ENCODE data around the gene PRR7. TPM values are rescaled to one million over a fixed set of nuclear protein-coding genes. Genes with fewer than 3 reads are reported as not detected.

The PRR7 gene
- total and polyA plus RNA-seq, 2 of the 13 experiments (the other 11 are each of a cell fraction or from before 2014, with no cell fraction given), result 4.8 to 5.0 TPM

DNA sequence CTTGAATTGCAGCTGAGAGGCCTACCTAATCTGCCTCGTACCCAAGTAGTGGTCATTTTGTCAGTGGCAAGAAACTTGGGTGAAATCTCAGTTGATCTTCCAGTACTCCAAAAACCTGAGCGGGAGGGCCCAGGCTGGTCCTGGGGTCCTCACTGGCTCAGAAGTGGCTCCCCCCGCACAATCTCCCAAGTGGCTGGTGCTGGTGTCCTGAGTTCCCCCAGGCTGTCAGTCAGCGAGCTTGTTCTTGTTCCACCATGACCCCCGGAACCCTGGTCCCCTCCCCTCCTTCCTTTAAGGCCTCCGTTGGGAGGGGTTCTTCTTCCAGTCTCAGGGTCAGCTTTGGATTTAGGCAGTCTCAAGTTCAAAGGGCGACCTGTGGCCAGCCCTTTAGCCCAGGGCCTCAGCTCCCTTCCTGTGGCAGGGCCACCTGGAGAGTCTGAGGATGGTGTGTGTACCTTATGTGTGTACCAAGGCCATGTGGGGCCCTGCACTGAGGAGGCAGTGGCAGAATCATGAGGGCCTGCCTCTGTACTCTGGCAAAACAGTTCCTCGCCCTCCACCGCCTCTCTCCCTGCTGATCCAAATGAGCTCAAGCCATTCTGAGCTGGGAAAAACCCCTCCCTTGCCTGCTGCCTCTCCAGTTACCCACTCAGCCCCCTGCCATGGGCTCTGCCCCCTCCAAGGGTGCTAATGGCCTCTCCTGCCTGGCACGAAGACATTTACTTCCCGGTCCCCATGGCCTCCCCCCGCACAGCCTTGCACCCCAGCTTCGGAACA, 31.3 kb downstream of the PRR7 start (continued):
- no peak for TF ChIP-seq NPAS2 (CRISPR knock-in tag; IDR thresholded peaks at IDR 0.05; ENCODE audit: borderline replicate concordance)
- TF ChIP-seq IKZF1 (IDR thresholded peaks at IDR 0.05), result no peak
- 0 out of 2 replicates have a peak, but pooled peaks have one; percentile 14 for TF ChIP-seq NR2F6 (IDR thresholded peaks at IDR 0.05)
- no peak for TF ChIP-seq NR2F6 (CRISPR knock-in tag; IDR thresholded peaks at IDR 0.05)
- TF ChIP-seq, protein P1, sequence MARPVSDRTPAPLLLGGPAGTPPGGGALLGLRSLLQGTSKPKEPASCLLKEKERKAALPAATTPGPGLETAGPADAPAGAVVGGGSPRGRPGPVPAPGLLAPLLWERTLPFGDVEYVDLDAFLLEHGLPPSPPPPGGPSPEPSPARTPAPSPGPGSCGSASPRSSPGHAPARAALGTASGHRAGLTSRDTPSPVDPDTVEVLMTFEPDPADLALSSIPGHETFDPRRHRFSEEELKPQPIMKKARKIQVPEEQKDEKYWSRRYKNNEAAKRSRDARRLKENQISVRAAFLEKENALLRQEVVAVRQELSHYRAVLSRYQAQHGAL (CRISPR knock-in tag; IDR thresholded peaks at IDR 0.05; ENCODE audit: not compliant biosample characterization), result no peak
- no peak for TF ChIP-seq KMT2A (CRISPR knock-in tag; IDR thresholded peaks at IDR 0.05)
- TF ChIP-seq SIX4 (CRISPR knock-in tag; IDR thresholded peaks at IDR 0.05), result no peak
- no peak for TF ChIP-seq RAD21 (CRISPR knock-in tag; IDR thresholded peaks at IDR 0.05)
- TF ChIP-seq FOSL2 (CRISPR knock-in tag; IDR thresholded peaks at IDR 0.05), result 0 out of 2 replicates have a peak, but pooled peaks have one; percentile 15
- no peak for TF ChIP-seq RFX1 (IDR thresholded peaks at IDR 0.05)
- TF ChIP-seq, protein P2, sequence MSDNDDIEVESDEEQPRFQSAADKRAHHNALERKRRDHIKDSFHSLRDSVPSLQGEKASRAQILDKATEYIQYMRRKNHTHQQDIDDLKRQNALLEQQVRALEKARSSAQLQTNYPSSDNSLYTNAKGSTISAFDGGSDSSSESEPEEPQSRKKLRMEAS (IDR thresholded peaks at IDR 0.05), result peak; percentile 48
- no peak for TF ChIP-seq HNF4G (IDR thresholded peaks at IDR 0.05; ENCODE audit: borderline replicate concordance, low read depth, low read length)
- TF ChIP-seq HNF4G (CRISPR knock-in tag; IDR thresholded peaks at IDR 0.05; ENCODE audit: borderline replicate concordance, low read depth), result no peak
- no peak for TF ChIP-seq ZBTB20 (CRISPR knock-in tag; IDR thresholded peaks at IDR 0.05; ENCODE audit: borderline replicate concordance, low read depth)
- TF ChIP-seq, protein P3, sequence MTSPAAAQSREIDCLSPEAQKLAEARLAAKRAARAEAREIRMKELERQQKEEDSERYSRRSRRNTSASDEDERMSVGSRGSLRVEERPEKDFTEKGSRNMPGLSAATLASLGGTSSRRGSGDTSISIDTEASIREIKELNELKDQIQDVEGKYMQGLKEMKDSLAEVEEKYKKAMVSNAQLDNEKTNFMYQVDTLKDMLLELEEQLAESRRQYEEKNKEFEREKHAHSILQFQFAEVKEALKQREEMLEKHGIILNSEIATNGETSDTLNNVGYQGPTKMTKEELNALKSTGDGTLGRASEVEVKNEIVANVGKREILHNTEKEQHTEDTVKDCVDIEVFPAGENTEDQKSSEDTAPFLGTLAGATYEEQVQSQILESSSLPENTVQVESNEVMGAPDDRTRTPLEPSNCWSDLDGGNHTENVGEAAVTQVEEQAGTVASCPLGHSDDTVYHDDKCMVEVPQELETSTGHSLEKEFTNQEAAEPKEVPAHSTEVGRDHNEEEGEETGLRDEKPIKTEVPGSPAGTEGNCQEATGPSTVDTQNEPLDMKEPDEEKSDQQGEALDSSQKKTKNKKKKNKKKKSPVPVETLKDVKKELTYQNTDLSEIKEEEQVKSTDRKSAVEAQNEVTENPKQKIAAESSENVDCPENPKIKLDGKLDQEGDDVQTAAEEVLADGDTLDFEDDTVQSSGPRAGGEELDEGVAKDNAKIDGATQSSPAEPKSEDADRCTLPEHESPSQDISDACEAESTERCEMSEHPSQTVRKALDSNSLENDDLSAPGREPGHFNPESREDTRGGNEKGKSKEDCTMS (CRISPR knock-in tag; conservative IDR thresholded peaks at IDR 0.05), result no peak
- TF ChIP-seq ZNF224 (CRISPR knock-in tag; IDR thresholded peaks at IDR 0.05), result no peak
- TF ChIP-seq MED1 (CRISPR knock-in tag; IDR thresholded peaks at IDR 0.05), result 0 out of 2 replicates have a peak, but pooled peaks have one; percentile 14
- peak; percentile 79 for TF ChIP-seq RARA (CRISPR knock-in tag; IDR thresholded peaks at IDR 0.05)
- no peak for TF ChIP-seq TAF1 (CRISPR knock-in tag; IDR thresholded peaks at IDR 0.05)
- TF ChIP-seq ZNF232 (CRISPR knock-in tag; IDR thresholded peaks at IDR 0.05; ENCODE audit: borderline replicate concordance), result no peak
- 0 out of 2 replicates have a peak, but pooled peaks have one; percentile 3 for TF ChIP-seq ZNF329 (CRISPR knock-in tag; IDR thresholded peaks at IDR 0.05; ENCODE audit: low read depth)
- TF ChIP-seq, protein P4, sequence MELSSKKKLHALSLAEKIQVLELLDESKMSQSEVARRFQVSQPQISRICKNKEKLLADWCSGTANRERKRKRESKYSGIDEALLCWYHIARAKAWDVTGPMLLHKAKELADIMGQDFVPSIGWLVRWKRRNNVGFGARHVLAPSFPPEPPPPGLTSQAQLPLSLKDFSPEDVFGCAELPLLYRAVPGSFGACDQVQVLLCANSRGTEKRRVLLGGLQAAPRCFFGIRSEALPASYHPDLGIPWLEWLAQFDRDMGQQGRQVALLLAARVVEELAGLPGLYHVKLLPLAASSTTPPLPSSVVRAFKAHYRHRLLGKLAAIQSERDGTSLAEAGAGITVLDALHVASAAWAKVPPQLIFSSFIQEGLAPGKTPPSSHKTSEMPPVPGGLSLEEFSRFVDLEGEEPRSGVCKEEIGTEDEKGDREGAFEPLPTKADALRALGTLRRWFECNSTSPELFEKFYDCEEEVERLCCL (CRISPR knock-in tag; IDR thresholded peaks at IDR 0.05; ENCODE audit: borderline replicate concordance), result no peak
- TF ChIP-seq, protein P5, sequence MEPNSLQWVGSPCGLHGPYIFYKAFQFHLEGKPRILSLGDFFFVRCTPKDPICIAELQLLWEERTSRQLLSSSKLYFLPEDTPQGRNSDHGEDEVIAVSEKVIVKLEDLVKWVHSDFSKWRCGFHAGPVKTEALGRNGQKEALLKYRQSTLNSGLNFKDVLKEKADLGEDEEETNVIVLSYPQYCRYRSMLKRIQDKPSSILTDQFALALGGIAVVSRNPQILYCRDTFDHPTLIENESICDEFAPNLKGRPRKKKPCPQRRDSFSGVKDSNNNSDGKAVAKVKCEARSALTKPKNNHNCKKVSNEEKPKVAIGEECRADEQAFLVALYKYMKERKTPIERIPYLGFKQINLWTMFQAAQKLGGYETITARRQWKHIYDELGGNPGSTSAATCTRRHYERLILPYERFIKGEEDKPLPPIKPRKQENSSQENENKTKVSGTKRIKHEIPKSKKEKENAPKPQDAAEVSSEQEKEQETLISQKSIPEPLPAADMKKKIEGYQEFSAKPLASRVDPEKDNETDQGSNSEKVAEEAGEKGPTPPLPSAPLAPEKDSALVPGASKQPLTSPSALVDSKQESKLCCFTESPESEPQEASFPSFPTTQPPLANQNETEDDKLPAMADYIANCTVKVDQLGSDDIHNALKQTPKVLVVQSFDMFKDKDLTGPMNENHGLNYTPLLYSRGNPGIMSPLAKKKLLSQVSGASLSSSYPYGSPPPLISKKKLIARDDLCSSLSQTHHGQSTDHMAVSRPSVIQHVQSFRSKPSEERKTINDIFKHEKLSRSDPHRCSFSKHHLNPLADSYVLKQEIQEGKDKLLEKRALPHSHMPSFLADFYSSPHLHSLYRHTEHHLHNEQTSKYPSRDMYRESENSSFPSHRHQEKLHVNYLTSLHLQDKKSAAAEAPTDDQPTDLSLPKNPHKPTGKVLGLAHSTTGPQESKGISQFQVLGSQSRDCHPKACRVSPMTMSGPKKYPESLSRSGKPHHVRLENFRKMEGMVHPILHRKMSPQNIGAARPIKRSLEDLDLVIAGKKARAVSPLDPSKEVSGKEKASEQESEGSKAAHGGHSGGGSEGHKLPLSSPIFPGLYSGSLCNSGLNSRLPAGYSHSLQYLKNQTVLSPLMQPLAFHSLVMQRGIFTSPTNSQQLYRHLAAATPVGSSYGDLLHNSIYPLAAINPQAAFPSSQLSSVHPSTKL (CRISPR knock-in tag; IDR thresholded peaks at IDR 0.05), result 0 out of 2 replicates have a peak, but pooled peaks have one; percentile 37

All from HepG2 (cell line).